Left lung (tissue), 10 donors: ENCODE data around the gene RAB35. TPM values are rescaled to one million over a fixed set of nuclear protein-coding genes. Genes with fewer than 3 reads are reported as not detected.

Experiments
- ATAC-seq: fragments of 200-7000 bp; cut with Tn5 transposase; one replicate; pipeline ENCODE4 v1.9.1; 2020; ENCODE audit warnings: moderate library complexity
- DNase-seq, 4 donors: peaks; one replicate each; pipeline ENCODE4 v3.0.0-alpha.2; 2013 to 2020
- H3K27ac ChIP-seq, 2 donors: fragments of 200-600 bp; sonication (generic) in 1 of 2; one replicate each; pipeline versions ENCODE4 v1.5.0 to v1.8.0; 2020 to 2021
- H3K27me3 ChIP-seq, 2 donors: fragments of 200-600 bp; sonication (generic) in 1 of 2; one replicate each; pipeline versions ENCODE4 v1.5.0 to v1.8.0; 2020 to 2021
- H3K36me3 ChIP-seq, 2 donors: fragments of 200-600 bp; sonication (generic) in 1 of 2; one replicate each; pipeline versions ENCODE4 v1.5.0 to v1.8.0; 2020 to 2021
- H3K4me1 ChIP-seq, 2 donors: fragments of 200-600 bp; one replicate each; pipeline ENCODE4 v1.8.0; 2021
- H3K4me3 ChIP-seq, 2 donors: fragments of 200-600 bp; sonication (generic) in 1 of 2; one replicate each; pipeline versions ENCODE4 v1.5.0 to v1.8.0; 2020 to 2021; ENCODE audit warnings: mild to moderate bottlenecking in 1 of 2
- H3K9me3 ChIP-seq, 2 donors: fragments of 200-600 bp; sonication (generic) in 1 of 2; one replicate each; pipeline versions ENCODE4 v1.5.0 to v1.8.0; 2020 to 2021
- CTCF ChIP-seq, 2 donors: fragments of 200-600 bp; sonication (generic) in 1 of 2; IDR thresholded peaks; one replicate each; pipeline versions ENCODE4 v1.5.0 to v1.8.0; 2021; ENCODE audit warnings: antibody characterized with exemption in 2 of 2
- intact Hi-C, 2 donors: fragments of 100-400 bp; cut with DNase I; formaldehyde crosslinking; loops; one replicate each; pipeline versions ENCODE4 v1.11.2 to v1.14.2; 2022
- polyA plus RNA-seq, 6 donors: library from polyadenylated mRNA; unstranded; fragments of 120-200 nt; gene quantifications; one replicate each; pipeline ENCODE4 v1.2.1, GENCODE V29; 2013; ENCODE audit not compliant: insufficient read length in 6 of 6
- total RNA-seq, 2 donors: library from RNA; stranded (reverse); fragmentation: NEBNext Ultra II Directional; extraction: Animal tissue kit (Norgen Biotek cat#: 25700); gene quantifications; one replicate each; pipeline ENCODE4 v1.2.1, GENCODE V29; 2021
- donor health status: DM: no; HTN: yes; CAD: no.
- donor health status: DM: no; HTN: no; CAD: no.

RAB35 gene
- total and polyA plus RNA-seq, 8 donors, result 35.1 to 54.2 (median 39.2) TPM

GRCh38 chr12:120136093-120136770 is 19.7 kb upstream of the RAB35 start:
- no peak overlapping the region for H3K27ac ChIP-seq
- no peaks in the 10 kb centered on the region for H3K27me3 ChIP-seq
- no peaks in the 10 kb centered on the region for H3K4me1 ChIP-seq
- H3K36me3 ChIP-seq, result peaks cover 0 to 100% of the 10 kb centered on the region in 2 donors
- DNase-seq (no peak), ATAC-seq (no peak)
- intact Hi-C loops, result no loop called here
- TF ChIP-seq CTCF (IDR thresholded peaks at IDR 0.05), result no peak
- no peak overlapping the region for H3K4me3 ChIP-seq
- H3K9me3 ChIP-seq, result no peaks in the 10 kb centered on the region

DNA sequence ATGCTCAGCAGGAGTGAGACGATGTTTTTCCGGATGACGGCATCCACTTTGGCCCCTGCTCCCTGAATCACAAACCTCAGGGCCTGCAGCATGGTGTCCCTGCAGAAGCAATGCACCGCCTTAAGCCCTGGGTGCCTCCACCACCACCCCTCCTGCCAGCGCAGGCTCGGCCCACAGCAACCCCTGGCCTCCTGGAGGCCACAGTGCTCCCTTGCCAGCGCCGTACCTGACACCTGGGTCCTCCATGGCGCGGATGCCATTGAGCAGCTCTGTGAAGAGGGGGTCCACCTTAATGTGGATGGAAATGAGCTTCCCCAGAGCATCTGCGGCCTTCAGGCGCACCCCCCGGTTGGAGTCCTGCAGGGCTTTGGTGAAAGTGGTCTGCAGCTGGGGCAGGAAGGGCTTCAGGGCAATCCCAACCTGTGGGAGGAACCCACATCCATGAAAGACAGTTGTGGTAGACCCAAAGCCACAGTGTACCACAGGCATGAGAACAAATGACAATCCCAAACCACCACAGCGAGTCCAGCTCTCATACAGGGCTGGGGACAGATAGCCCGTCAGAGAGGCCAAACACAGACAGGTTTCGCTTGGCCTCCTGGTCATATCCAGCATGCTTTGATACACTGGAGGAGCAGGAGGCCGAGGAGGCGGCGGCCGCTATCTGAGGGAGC is 17.9 kb upstream of the RAB35 start:
- ATAC-seq (no peak), DNase-seq (no peak)
- Histone ChIP-seq H3K36me3 (peaks cover 0 to 100% of the 10 kb centered on the region in 2 donors), H3K27ac (no peak overlapping the region), H3K4me1 (no peaks in the 10 kb centered on the region), H3K27me3 (no peaks in the 10 kb centered on the region), H3K9me3 (no peaks in the 10 kb centered on the region), H3K4me3 (no peak overlapping the region)
- TF ChIP-seq CTCF (IDR thresholded peaks at IDR 0.05), result no peak
- intact Hi-C loops, result no loop called here

- intact Hi-C loops, result no loop called here
- DNase-seq (no peak), ATAC-seq (no peak)
- peaks cover 0 to 100% of the 10 kb centered on the region in 2 donors for H3K36me3 ChIP-seq
- TF ChIP-seq CTCF (IDR thresholded peaks at IDR 0.05), result no peak
- H3K9me3 ChIP-seq, result no peaks in the 10 kb centered on the region
- no peak overlapping the region for H3K4me3 ChIP-seq
- no peaks in the 10 kb centered on the region for H3K27me3 ChIP-seq
- H3K27ac ChIP-seq, result no peak overlapping the region
- no peaks in the 10 kb centered on the region for H3K4me1 ChIP-seq
Observed at GRCh38 chr12:120132863-120133385, 16.4 kb upstream of the RAB35 start.

DNA sequence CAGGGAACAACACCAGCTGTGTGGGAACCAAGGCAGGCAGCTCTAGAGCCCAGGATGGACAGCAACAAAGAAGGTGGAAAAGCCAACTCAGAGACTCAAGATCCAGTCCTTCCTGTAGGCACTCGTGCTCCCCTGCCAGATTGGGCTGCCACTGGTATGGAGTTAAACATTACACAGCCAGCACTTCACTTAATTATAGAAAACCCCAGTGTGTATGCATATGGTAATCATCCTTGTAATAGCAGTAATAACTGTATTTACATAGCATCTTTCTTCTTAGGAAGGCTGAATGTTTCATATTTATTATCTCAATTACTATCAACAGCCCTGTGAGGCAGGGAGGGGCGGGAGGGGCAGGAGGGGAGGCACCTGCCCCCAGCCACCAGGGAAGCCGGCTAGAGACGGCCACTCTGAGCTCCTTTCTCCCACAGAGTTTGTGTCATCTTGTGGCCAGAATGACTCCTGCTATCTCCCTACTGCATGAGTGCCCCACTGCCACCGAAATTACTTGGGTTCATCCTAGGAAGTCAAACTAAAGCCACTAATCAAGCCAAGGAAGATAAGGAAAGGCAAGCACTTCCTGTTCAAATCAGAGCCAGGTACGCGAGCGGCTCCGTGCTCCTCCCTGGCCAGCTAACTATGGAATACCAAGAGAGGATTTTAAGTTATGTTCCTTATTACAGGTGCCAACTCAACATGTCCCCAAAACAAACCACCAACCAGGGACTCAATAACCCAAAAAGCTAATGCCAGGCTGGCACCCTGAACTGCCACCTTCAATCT is 15.7 kb upstream of the RAB35 start:
- Histone ChIP-seq H3K27ac (no peak overlapping the region), H3K9me3 (no peaks in the 10 kb centered on the region), H3K4me3 (no peak overlapping the region), H3K4me1 (peaks cover 2 to 5% of the 10 kb centered on the region in 2 donors), H3K36me3 (peaks cover 0 to 100% of the 10 kb centered on the region in 2 donors), H3K27me3 (no peaks in the 10 kb centered on the region)
- DNase-seq (no peak), ATAC-seq (no peak)
- intact Hi-C loops, result no loop called here
- no peak for TF ChIP-seq CTCF (IDR thresholded peaks at IDR 0.05)

- Histone ChIP-seq H3K36me3 (peaks cover 0 to 98% of the 10 kb centered on the region in 2 donors), H3K9me3 (no peaks in the 10 kb centered on the region), H3K27ac (no peak overlapping the region), H3K4me1 (peaks cover 5 to 16% of the 10 kb centered on the region in 2 donors), H3K27me3 (no peaks in the 10 kb centered on the region), H3K4me3 (no peak overlapping the region)
- intact Hi-C loops, result no loop called here
- TF ChIP-seq CTCF (IDR thresholded peaks at IDR 0.05), result no peak
- ATAC-seq (no peak), DNase-seq (no peak)
Observed at GRCh38 chr12:120131116-120131515, 14.6 kb upstream of the RAB35 start.
